Measurements from ENCODE around the gene TEX261. TPM values are rescaled to one million over a fixed set of nuclear protein-coding genes. Genes with fewer than 3 reads are reported as not detected.
A peak's percentile ranks its signal among the peaks of the same experiment; 100 is the strongest.
"Not testable (repeated sequence)": the region's sequence is repeated elsewhere in the genome, so short reads cannot be mapped to it uniquely, and the experiment has no call there.

The TEX261 gene
- 24.3 TPM for polyA plus RNA-seq (2012; ENCODE audit: low read depth, missing spikeins)

GRCh38 chr2:70994699-70995425 is at the start of gene TEX261:
Gene TEX261 (minus strand): TSS chr2:70994873. CDS start chr2:70994757, 116 bp downstream.
- peak; percentile 94 for FAIRE-seq
- peak; percentile 86 for DNase-seq (ENCODE audit: insufficient read length, low spot score)
- TF ChIP-seq POLR2AphosphoS5 (IDR thresholded peaks at IDR 0.05; ENCODE audit: low read depth, low read length) (no peak), POLR2A (IDR thresholded peaks at IDR 0.05; ENCODE audit: low read depth, low read length) (peak; percentile 78)

GRCh38 chr2:71043531-71044407 is 49.1 kb upstream of the TEX261 start:
- no peak for TF ChIP-seq SPI1 (IDR thresholded peaks at IDR 0.05; ENCODE audit: low read depth, low read length)
- TF ChIP-seq POLR2AphosphoS5 (IDR thresholded peaks at IDR 0.05; ENCODE audit: low read depth, low read length), result no peak
- no peak for TF ChIP-seq TAF1 (IDR thresholded peaks at IDR 0.05; ENCODE audit: low read depth, low read length)
- TF ChIP-seq POLR2A (IDR thresholded peaks at IDR 0.05; ENCODE audit: low read depth, low read length), result no peak
- no peak for TF ChIP-seq PAX5 (IDR thresholded peaks at IDR 0.05; ENCODE audit: insufficient read depth, low read length, severe bottlenecking)
- TF ChIP-seq POU2F2 (IDR thresholded peaks at IDR 0.05; ENCODE audit: low read depth, low read length), result no peak
- no peak for FAIRE-seq

GRCh38 chr2:71042287-71042686 is 47.6 kb upstream of the TEX261 start:
- DNase-seq (ENCODE audit: insufficient read length, low spot score), result no peak
- no peak for TF ChIP-seq SPI1 (IDR thresholded peaks at IDR 0.05; ENCODE audit: low read depth, low read length)
- no peak for TF ChIP-seq PAX5 (IDR thresholded peaks at IDR 0.05; ENCODE audit: insufficient read depth, low read length, severe bottlenecking)
- no peak for TF ChIP-seq POU2F2 (IDR thresholded peaks at IDR 0.05; ENCODE audit: low read depth, low read length)
- TF ChIP-seq TAF1 (IDR thresholded peaks at IDR 0.05; ENCODE audit: low read depth, low read length), result no peak
- TF ChIP-seq POLR2A (IDR thresholded peaks at IDR 0.05; ENCODE audit: low read depth, low read length), result no peak
- no peak for TF ChIP-seq POLR2AphosphoS5 (IDR thresholded peaks at IDR 0.05; ENCODE audit: low read depth, low read length)
- FAIRE-seq, result no peak

More at GRCh38 chr2:71043531-71044407, 49.1 kb upstream of the TEX261 start:
- DNase-seq (ENCODE audit: insufficient read length, low spot score), result no peak

- FAIRE-seq; DNase-seq (ENCODE audit: insufficient read length, low spot score): not testable (repeated sequence)
Observed at GRCh38 chr2:71036296-71036695, 41.6 kb upstream of the TEX261 start.

GRCh38 chr2:71023553-71024243 is 29.0 kb upstream of the TEX261 start:
- peak; percentile 31 for FAIRE-seq

GRCh38 chr2:71021394-71021793 is 26.7 kb upstream of the TEX261 start:
- DNase-seq (ENCODE audit: insufficient read length, low spot score); FAIRE-seq: not testable (repeated sequence)

More at GRCh38 chr2:71023553-71024243, 29.0 kb upstream of the TEX261 start:
- DNase-seq (ENCODE audit: insufficient read length, low spot score), result not testable (repeated sequence)

GRCh38 chr2:71019989-71020388 is 25.3 kb upstream of the TEX261 start:
- FAIRE-seq; DNase-seq (ENCODE audit: insufficient read length, low spot score): not testable (repeated sequence)

- FAIRE-seq, result no peak
- no peak for TF ChIP-seq POLR2AphosphoS5 (IDR thresholded peaks at IDR 0.05; ENCODE audit: low read depth, low read length)
- no peak for TF ChIP-seq POU2F2 (IDR thresholded peaks at IDR 0.05; ENCODE audit: low read depth, low read length)
- no peak for TF ChIP-seq SPI1 (IDR thresholded peaks at IDR 0.05; ENCODE audit: low read depth, low read length)
- no peak for TF ChIP-seq POLR2A (IDR thresholded peaks at IDR 0.05; ENCODE audit: low read depth, low read length)
- TF ChIP-seq PAX5 (IDR thresholded peaks at IDR 0.05; ENCODE audit: insufficient read depth, low read length, severe bottlenecking), result no peak
- no peak for TF ChIP-seq TAF1 (IDR thresholded peaks at IDR 0.05; ENCODE audit: low read depth, low read length)
- DNase-seq (ENCODE audit: insufficient read length, low spot score), result no peak
Observed at GRCh38 chr2:71018625-71019024, 24.0 kb upstream of the TEX261 start.

- not testable (repeated sequence) for FAIRE-seq
Observed at GRCh38 chr2:71011786-71012185, 17.1 kb upstream of the TEX261 start.

GRCh38 chr2:71008342-71008741 is 13.7 kb upstream of the TEX261 start:
- TF ChIP-seq POLR2AphosphoS5 (IDR thresholded peaks at IDR 0.05; ENCODE audit: low read depth, low read length) (no peak), PAX5 (IDR thresholded peaks at IDR 0.05; ENCODE audit: insufficient read depth, low read length, severe bottlenecking) (no peak), POLR2A (IDR thresholded peaks at IDR 0.05; ENCODE audit: low read depth, low read length) (no peak), SPI1 (IDR thresholded peaks at IDR 0.05; ENCODE audit: low read depth, low read length) (no peak), TAF1 (IDR thresholded peaks at IDR 0.05; ENCODE audit: low read depth, low read length) (no peak), POU2F2 (IDR thresholded peaks at IDR 0.05; ENCODE audit: low read depth, low read length) (no peak)
- DNase-seq (ENCODE audit: insufficient read length, low spot score) (no peak), FAIRE-seq (no peak)

More at GRCh38 chr2:71011786-71012185, 17.1 kb upstream of the TEX261 start:
- not testable (repeated sequence) for DNase-seq (ENCODE audit: insufficient read length, low spot score)
